GM19438 (cell line): ENCODE results near the gene CELF2.

Source experiments
- ATAC-seq: cut with Tn5 transposase; IDR thresholded peaks from one replicate; pipeline ENCODE4 v1.9.1; 2021; ENCODE audit warnings: low read depth; ENCODE audit not compliant: unreplicated experiment

Gene CELF2

GRCh38 chr10:11003679-11004078 is 14.0 kb upstream of the CELF2 start:
- no peak for ATAC-seq

GRCh38 chr10:11004144-11005077 is 13.3 kb upstream of the CELF2 start:
- ATAC-seq = no peak

GRCh38 chr10:11005725-11006427 is 11.8 kb upstream of the CELF2 start:
- ATAC-seq = no peak

GRCh38 chr10:11006428-11006825 is 11.2 kb upstream of the CELF2 start:
- no peak for ATAC-seq

- ATAC-seq = no peak
These were observed 10.1 kb upstream of the CELF2 start for GRCh38 chr10:11007476-11008020.

GRCh38 chr10:11009471-11010308 is 8.0 kb upstream of the CELF2 start:
- ATAC-seq = no peak

- ATAC-seq = no peak
These were observed 7.1 kb upstream of the CELF2 start for GRCh38 chr10:11010582-11010981.

- ATAC-seq = no peak
These were observed 6.2 kb upstream of the CELF2 start for GRCh38 chr10:11011436-11011835.

GRCh38 chr10:11011984-11012383 is 5.7 kb upstream of the CELF2 start:
- no peak for ATAC-seq

- no peak for ATAC-seq
These were observed 5.0 kb upstream of the CELF2 start for GRCh38 chr10:11012421-11013295.

- no peak for ATAC-seq
These were observed 3.8 kb upstream of the CELF2 start for GRCh38 chr10:11013836-11014235.

- ATAC-seq = no peak
These were observed 2.8 kb upstream of the CELF2 start for GRCh38 chr10:11014671-11015445.

- ATAC-seq = no peak
These were observed 2.2 kb upstream of the CELF2 start for GRCh38 chr10:11015446-11015934.

- no peak for ATAC-seq
These were observed 587 bp upstream of the CELF2 start for GRCh38 chr10:11017000-11017569.

GRCh38 chr10:11018432-11018841 is 765 bp downstream of the CELF2 start:
- ATAC-seq = no peak

GRCh38 chr10:11018855-11019631 is 1.4 kb downstream of the CELF2 start:
- no peak for ATAC-seq

GRCh38 chr10:11019724-11020547 is 2.3 kb downstream of the CELF2 start:
- ATAC-seq = no peak
